HG02840 (cell line): ENCODE data around the gene CACNA1G.

ENCODE experiments used
- ATAC-seq: cut with Tn5 transposase; IDR thresholded peaks from one replicate; pipeline ENCODE4 v1.9.1; 2021; ENCODE audit warnings: mild to moderate bottlenecking, moderate library complexity, moderate number of reproducible peaks; ENCODE audit not compliant: unreplicated experiment, low FRiP score

CACNA1G gene

GRCh38 chr17:50560185-50560824 lies at the start of gene CACNA1G:
TSS of gene CACNA1G (plus strand) at chr17:50560715. CDS start at chr17:50561460, 745 bp downstream.
- ATAC-seq, result peak; percentile 91

GRCh38 chr17:50511058-50511457 lies 49.5 kb upstream of the CACNA1G start:
- peak; percentile 64 for ATAC-seq

GRCh38 chr17:50513495-50513894 lies 47.0 kb upstream of the CACNA1G start:
- ATAC-seq, result no peak

- ATAC-seq, result no peak
Observed at GRCh38 chr17:50514388-50514787, 46.1 kb upstream of the CACNA1G start.

- no peak for ATAC-seq
Observed at GRCh38 chr17:50514936-50515702, 45.4 kb upstream of the CACNA1G start.

- no peak for ATAC-seq
Observed at GRCh38 chr17:50517011-50517410, 43.5 kb upstream of the CACNA1G start.

- ATAC-seq, result no peak
Observed at GRCh38 chr17:50517504-50518383, 42.8 kb upstream of the CACNA1G start.

GRCh38 chr17:50518384-50519023 lies 42.0 kb upstream of the CACNA1G start:
- ATAC-seq, result no peak

- no peak for ATAC-seq
Observed at GRCh38 chr17:50519141-50519834, 41.2 kb upstream of the CACNA1G start.

GRCh38 chr17:50520483-50520882 lies 40.0 kb upstream of the CACNA1G start:
- no peak for ATAC-seq

- no peak for ATAC-seq
Observed at GRCh38 chr17:50521514-50521913, 39.0 kb upstream of the CACNA1G start.

- no peak for ATAC-seq
Observed at GRCh38 chr17:50522766-50523165, 37.7 kb upstream of the CACNA1G start.

GRCh38 chr17:50523208-50523607 lies 37.3 kb upstream of the CACNA1G start:
- no peak for ATAC-seq

GRCh38 chr17:50524838-50525237 lies 35.7 kb upstream of the CACNA1G start:
- ATAC-seq, result no peak

GRCh38 chr17:50527155-50527762 lies 33.3 kb upstream of the CACNA1G start:
- no peak for ATAC-seq

GRCh38 chr17:50527949-50528474 lies 32.5 kb upstream of the CACNA1G start:
- ATAC-seq, result no peak

GRCh38 chr17:50529849-50530248 lies 30.7 kb upstream of the CACNA1G start:
- ATAC-seq, result no peak

- ATAC-seq, result no peak
Observed at GRCh38 chr17:50531428-50532025, 29.0 kb upstream of the CACNA1G start.

GRCh38 chr17:50532452-50533024 lies 28.0 kb upstream of the CACNA1G start, which contains the start of gene EPN3:
TSS of gene EPN3 (plus strand) at chr17:50532735. CDS start at chr17:50536557, 3,822 bp downstream.
- no peak for ATAC-seq
